ENCODE data around the gene RCN2.
"Not testable (repeated sequence)": the region's sequence is repeated elsewhere in the genome, so short reads cannot be mapped to it uniquely, and the experiment has no call there.

The RCN2 gene

GRCh38 chr15:76935620-76936019 lies 4.1 kb downstream of the RCN2 start:
- DNase-seq: no peak

- no peak for DNase-seq
Observed at GRCh38 chr15:76936671-76937070, 5.1 kb downstream of the RCN2 start.

- no peak for DNase-seq
Observed at GRCh38 chr15:76938752-76939151, 7.2 kb downstream of the RCN2 start.

- DNase-seq: no peak
Observed at GRCh38 chr15:76939715-76940114, 8.2 kb downstream of the RCN2 start.

GRCh38 chr15:76941636-76942035 lies 10.1 kb downstream of the RCN2 start:
- DNase-seq: no peak

GRCh38 chr15:76942331-76942730 lies 10.8 kb downstream of the RCN2 start:
- no peak for DNase-seq

GRCh38 chr15:76945494-76946093 lies 14.0 kb downstream of the RCN2 start:
- no peak for DNase-seq

- no peak for DNase-seq
Observed at GRCh38 chr15:76947454-76947853, 15.9 kb downstream of the RCN2 start.

GRCh38 chr15:76951220-76951619 lies 19.7 kb downstream of the RCN2 start:
- no peak for DNase-seq

GRCh38 chr15:76953913-76954312 lies 22.4 kb downstream of the RCN2 start:
- no peak for DNase-seq

GRCh38 chr15:76954744-76955143 lies 23.2 kb downstream of the RCN2 start:
- DNase-seq: no peak

- DNase-seq: no peak
Observed at GRCh38 chr15:76961268-76962011, 29.9 kb downstream of the RCN2 start.

GRCh38 chr15:76962337-76963013 lies 30.9 kb downstream of the RCN2 start:
- DNase-seq: no peak

- DNase-seq: no peak
Observed at GRCh38 chr15:76963596-76963995, 32.0 kb downstream of the RCN2 start.

- no peak for DNase-seq
Observed at GRCh38 chr15:76964157-76964556, 32.6 kb downstream of the RCN2 start.

GRCh38 chr15:76966051-76966450 lies 34.5 kb downstream of the RCN2 start:
- not testable (repeated sequence) for DNase-seq

GRCh38 chr15:76967067-76967466 lies 35.5 kb downstream of the RCN2 start:
- no peak for DNase-seq

- no peak for DNase-seq
Observed at GRCh38 chr15:76968306-76968705, 36.8 kb downstream of the RCN2 start.

- DNase-seq: no peak
Observed at GRCh38 chr15:76972389-76973361, 41.1 kb downstream of the RCN2 start.

GRCh38 chr15:76973362-76973743 lies 41.8 kb downstream of the RCN2 start:
- DNase-seq: peak; percentile 79

- no peak for DNase-seq
Observed at GRCh38 chr15:76973906-76974305, 42.4 kb downstream of the RCN2 start.

- no peak for DNase-seq
Observed at GRCh38 chr15:76974456-76975036, 43.0 kb downstream of the RCN2 start.

- DNase-seq: no peak
Observed at GRCh38 chr15:76976141-76976540, 44.6 kb downstream of the RCN2 start.
